Neural cell (in vitro differentiated cells): ENCODE results near the gene PLD3. TPM values are rescaled to one million over a fixed set of nuclear protein-coding genes. Genes with fewer than 3 reads are reported as not detected.
A peak's percentile ranks its signal among the peaks of the same experiment; 100 is the strongest.

Experiments used
- H2AFZ ChIP-seq: fragments of 200-600, 300-800 bp; sonication (generic), shearing (Covaris generic); 2 replicates; pipeline ENCODE4 v1.6.0; 2014; ENCODE audit warnings: low read depth, mild to moderate bottlenecking, antibody characterized with exemption, low read length, moderate library complexity
- H3F3A ChIP-seq: fragments of 200-600 bp; shearing (Covaris generic); 2 replicates; pipeline ENCODE4 v1.6.1; 2016; ENCODE audit warnings: mild to moderate bottlenecking, moderate library complexity, mixed read lengths, antibody characterized with exemption, low read length; ENCODE audit not compliant: insufficient read depth, poor library complexity, severe bottlenecking
- H3K27ac ChIP-seq: fragments of 200-600, 300-800 bp; sonication (generic), shearing (Covaris generic); 2 replicates; pipeline ENCODE4 v1.5.1; 2014; ENCODE audit warnings: mild to moderate bottlenecking, low read length, moderate library complexity
- H3K27me3 ChIP-seq: fragments of 300-800, 200-600 bp; sonication (generic), shearing (Covaris generic); 2 replicates; pipeline ENCODE4 v1.6.0; 2014; ENCODE audit warnings: mild to moderate bottlenecking, low read depth, low read length, moderate library complexity; ENCODE audit not compliant: insufficient read depth
- H3K36me3 ChIP-seq: fragments of 300-800, 200-600 bp; sonication (generic), shearing (Covaris generic); 2 replicates; pipeline ENCODE4 v1.5.1; 2014; ENCODE audit warnings: mild to moderate bottlenecking, antibody characterized with exemption, low read length, moderate library complexity; ENCODE audit not compliant: insufficient read depth
- H3K4me2 ChIP-seq: fragments of 300-800, 200-600 bp; sonication (generic), shearing (Covaris generic); 2 replicates; pipeline ENCODE4 v1.6.0; 2014; ENCODE audit warnings: mild to moderate bottlenecking, low read length
- H3K4me3 ChIP-seq: fragments of 300-800, 200-600 bp; sonication (generic), shearing (Covaris generic); 2 replicates; pipeline ENCODE4 v1.5.1; 2014; ENCODE audit warnings: mild to moderate bottlenecking, low read length, moderate library complexity
- H3K79me2 ChIP-seq: fragments of 200-600 bp; shearing (Covaris generic); replicated peaks from 2 replicates; pipeline ENCODE4 v1.6.0; 2014; ENCODE audit warnings: mild to moderate bottlenecking, low read length, moderate library complexity; ENCODE audit not compliant: insufficient read depth
- H3K9ac ChIP-seq: fragments of 300-800, 200-600 bp; sonication (generic), shearing (Covaris generic); 2 replicates; pipeline ENCODE4 v1.6.1; 2016; ENCODE audit warnings: mild to moderate bottlenecking, low read length, mixed read lengths
- H3K9me2 ChIP-seq: fragments of 200-600 bp; shearing (Covaris generic); 2 replicates; pipeline ENCODE4 v1.6.1; 2016; ENCODE audit warnings: mild to moderate bottlenecking, low read length, mixed read lengths; ENCODE audit not compliant: insufficient read depth
- H3K9me3 ChIP-seq: fragments of 200-600, 300-800 bp; sonication (generic), shearing (Covaris generic); 2 replicates; pipeline ENCODE4 v1.6.1; 2016; ENCODE audit warnings: mild to moderate bottlenecking, mixed run types, low read length, moderate library complexity, mixed read lengths
- H4K20me1 ChIP-seq: fragments of 200-600 bp; shearing (Covaris generic); 2 replicates; pipeline ENCODE4 v1.6.1; 2016; ENCODE audit warnings: mild to moderate bottlenecking, mixed run types; ENCODE audit not compliant: insufficient read depth
- CTCF ChIP-seq: fragments of 450-650 bp; IDR thresholded peaks from 2 replicates; pipeline ENCODE4 v1.5.1; 2014; ENCODE audit warnings: antibody characterized with exemption, mild to moderate bottlenecking, moderate library complexity; ENCODE audit not compliant: poor library complexity, severe bottlenecking
- EP300 ChIP-seq: fragments of 450-650 bp; conservative IDR thresholded peaks from 2 replicates; pipeline ENCODE4 v1.6.1; 2014; ENCODE audit warnings: antibody characterized with exemption, mild to moderate bottlenecking, moderate library complexity; ENCODE audit not compliant: poor library complexity, severe bottlenecking
- EZH2 ChIP-seq: fragments of 200-600, 300-800 bp; shearing (Covaris generic), sonication (generic); IDR thresholded peaks from 2 replicates; pipeline ENCODE4 v1.6.1; 2014; ENCODE audit warnings: antibody characterized with exemption, low read length, borderline replicate concordance, mild to moderate bottlenecking; ENCODE audit not compliant: insufficient read depth, poor library complexity, severe bottlenecking
- MXI1 ChIP-seq: fragments of 450-650 bp; conservative IDR thresholded peaks from 2 replicates; pipeline ENCODE4 v1.6.1; 2014; ENCODE audit warnings: antibody characterized with exemption, mild to moderate bottlenecking; ENCODE audit not compliant: poor library complexity, severe bottlenecking
- POLR2AphosphoS5 ChIP-seq: IDR thresholded peaks from 2 replicates; pipeline ENCODE4 v1.6.1; 2012
- RAD21 ChIP-seq: fragments of 450-650 bp; conservative IDR thresholded peaks from 2 replicates; pipeline ENCODE4 v1.6.1; 2014; ENCODE audit warnings: antibody characterized with exemption, mild to moderate bottlenecking, moderate library complexity
- REST ChIP-seq: IDR thresholded peaks from 2 replicates; pipeline ENCODE4 v1.6.1; 2012; ENCODE audit warnings: borderline replicate concordance
- SMC3 ChIP-seq: fragments of 450-650 bp; conservative IDR thresholded peaks from 2 replicates; pipeline ENCODE4 v1.6.1; 2014; ENCODE audit warnings: antibody characterized with exemption, mild to moderate bottlenecking, moderate library complexity; ENCODE audit not compliant: poor library complexity
- TAF1 ChIP-seq: IDR thresholded peaks from 2 replicates; pipeline ENCODE4 v1.6.1; 2012; ENCODE audit warnings: low read depth
- polyA plus RNA-seq: library from polyadenylated mRNA; depleted of rRNA; stranded (reverse); fragments of >200 nt; gene quantifications from 2 replicates; pipeline ENCODE4 v1.2.3, GENCODE V29; 2014

The PLD3 gene
- polyA plus RNA-seq, 1 donor from 2014 or later, result 426 TPM

- Histone ChIP-seq H3K9ac (no peak overlapping the region), H3K79me2 (no peaks in the 10 kb centered on the region), H3K27ac (no peak overlapping the region), H3K9me3 (no peaks in the 10 kb centered on the region), H3K9me2 (no peaks in the 10 kb centered on the region), H3K4me3 (no peak overlapping the region), H3F3A (no peaks in the 10 kb centered on the region), H3K4me2 (no peak overlapping the region), H3K27me3 (no peaks in the 10 kb centered on the region), H4K20me1 (no peaks in the 10 kb centered on the region), H3K36me3 (no peaks in the 10 kb centered on the region), H2AFZ (no peak overlapping the region)
- TF ChIP-seq EZH2, result no peak
- no peak for TF ChIP-seq EP300
- no peak for TF ChIP-seq RAD21
- no peak for TF ChIP-seq POLR2AphosphoS5
- no peak for TF ChIP-seq CTCF
- no peak for TF ChIP-seq MXI1
- no peak for TF ChIP-seq REST
Measured at GRCh38 chr19:40304306-40304705, 44.2 kb upstream of the PLD3 start.

GRCh38 chr19:40305403-40305802 lies 43.1 kb upstream of the PLD3 start:
- TF ChIP-seq TAF1 (no peak), CTCF (peak; percentile 87), EZH2 (no peak), EP300 (peak; percentile 9), RAD21 (peak; percentile 88), SMC3 (peak; percentile 87), MXI1 (no peak), REST (no peak)
- Histone ChIP-seq H2AFZ (no peak overlapping the region), H3F3A (no peaks in the 10 kb centered on the region), H3K4me3 (no peak overlapping the region), H4K20me1 (no peaks in the 10 kb centered on the region), H3K36me3 (no peaks in the 10 kb centered on the region), H3K9ac (no peak overlapping the region), H3K9me3 (no peaks in the 10 kb centered on the region), H3K9me2 (no peaks in the 10 kb centered on the region), H3K4me2 (no peak overlapping the region), H3K27ac (no peak overlapping the region), H3K27me3 (no peaks in the 10 kb centered on the region), H3K79me2 (no peaks in the 10 kb centered on the region)
